HUES48 (cell line): ENCODE results near the gene SDHAF2.
"Not testable (repeated sequence)": the region's sequence is repeated elsewhere in the genome, so short reads cannot be mapped to it uniquely, and the experiment has no call there.

ENCODE experiments used
- H3K27ac ChIP-seq: one replicate; pipeline ENCODE4 v1.7.0; 2013; ENCODE audit warnings: low read depth, low read length, inconsistent platforms
- H3K27me3 ChIP-seq: 2 replicates; pipeline ENCODE4 v1.6.1; 2013; ENCODE audit warnings: mild to moderate bottlenecking, low read length; ENCODE audit not compliant: control insufficient read depth, insufficient read depth
- H3K36me3 ChIP-seq: 2 replicates; pipeline ENCODE4 v1.6.1; 2013; ENCODE audit warnings: low read length; ENCODE audit not compliant: control insufficient read depth, insufficient read depth
- H3K4me1 ChIP-seq: 2 replicates; pipeline ENCODE4 v1.6.1; 2013; ENCODE audit warnings: mild to moderate bottlenecking, low read length; ENCODE audit not compliant: control insufficient read depth, insufficient read depth
- H3K4me3 ChIP-seq: 2 replicates; pipeline ENCODE4 v1.5.1; 2013; ENCODE audit warnings: mild to moderate bottlenecking, low read depth, low read length
- H3K9ac ChIP-seq: 2 replicates; pipeline ENCODE4 v1.6.1; 2013; ENCODE audit warnings: mild to moderate bottlenecking, low read depth, low read length, moderate library complexity
- H3K9me3 ChIP-seq: 2 replicates; pipeline ENCODE4 v1.6.1; 2013; ENCODE audit warnings: low read length; ENCODE audit not compliant: control insufficient read depth, insufficient read depth

SDHAF2 gene

DNA sequence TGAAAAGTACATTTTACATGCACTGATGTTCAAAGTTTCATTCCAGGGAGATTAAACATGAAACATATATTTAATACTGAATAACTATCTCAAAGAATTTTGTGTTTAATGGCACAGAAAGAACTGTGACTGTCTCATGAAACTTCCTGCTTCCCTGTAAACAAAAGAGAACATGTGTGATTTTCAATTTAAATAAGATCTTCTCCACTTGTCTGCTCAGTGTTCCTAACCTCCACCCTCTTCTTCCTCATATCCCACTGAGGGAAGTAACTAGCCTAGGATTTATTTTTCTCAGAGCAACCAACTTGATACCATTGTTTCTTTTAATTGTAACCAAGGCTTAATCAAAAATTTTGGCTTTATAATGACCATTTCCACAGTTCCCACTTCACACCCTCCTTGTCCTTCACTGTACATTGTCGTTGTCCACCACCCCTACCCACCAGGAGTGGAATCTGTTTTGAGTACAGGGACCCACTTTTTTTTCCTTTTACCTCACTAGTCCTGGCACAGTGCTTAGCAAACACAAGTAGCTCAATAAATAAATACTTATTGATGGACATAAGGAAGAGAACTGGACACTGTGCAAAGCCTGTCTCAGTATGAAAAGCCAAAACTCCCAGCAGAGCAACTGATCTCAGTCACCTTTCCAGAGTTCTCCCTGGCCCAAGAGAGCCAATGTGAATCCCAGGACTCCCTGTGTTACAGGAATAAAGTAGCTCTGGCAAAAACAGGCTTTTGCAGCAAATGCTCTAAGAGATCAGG lies 4.4 kb upstream of the SDHAF2 start:
- Histone ChIP-seq H3K9ac (no peak overlapping the region), H3K36me3 (peaks cover 82% of the 10 kb centered on the region), H3K27me3 (no peaks in the 10 kb centered on the region), H3K9me3 (no peaks in the 10 kb centered on the region), H3K4me1 (0 out of 2 replicates have a peak, but pooled peaks cover 4% of the 10 kb centered on the region), H3K4me3 (no peak overlapping the region), H3K27ac (no peak overlapping the region)

DNA sequence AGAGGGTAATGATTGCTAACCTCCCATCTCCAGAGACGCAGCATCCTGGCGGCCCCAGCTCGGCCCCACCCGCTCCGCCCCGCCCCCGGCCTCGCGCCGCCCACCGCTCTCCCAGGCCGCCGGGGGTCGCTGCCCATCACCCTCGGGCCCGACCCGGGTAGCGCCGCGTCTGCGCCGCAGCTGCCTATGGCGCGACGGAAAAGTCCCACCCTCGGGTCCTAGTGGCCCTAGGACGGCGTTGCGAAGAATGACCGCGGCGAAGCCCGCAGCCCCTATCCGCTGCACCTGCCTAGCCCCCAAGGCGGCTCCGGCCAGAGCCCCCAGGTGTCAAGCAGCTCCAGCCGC lies 606 bp upstream of the SDHAF2 start:
- Histone ChIP-seq H3K4me3 (peak overlapping the region; percentile 98), H3K9me3 (no peaks in the 10 kb centered on the region), H3K27ac (peak overlapping the region; percentile 99), H3K27me3 (no peaks in the 10 kb centered on the region), H3K36me3 (peaks cover 61% of the 10 kb centered on the region), H3K4me1 (0 out of 2 replicates have a peak, but pooled peaks cover 4% of the 10 kb centered on the region), H3K9ac (peak overlapping the region; percentile 96)

DNA sequence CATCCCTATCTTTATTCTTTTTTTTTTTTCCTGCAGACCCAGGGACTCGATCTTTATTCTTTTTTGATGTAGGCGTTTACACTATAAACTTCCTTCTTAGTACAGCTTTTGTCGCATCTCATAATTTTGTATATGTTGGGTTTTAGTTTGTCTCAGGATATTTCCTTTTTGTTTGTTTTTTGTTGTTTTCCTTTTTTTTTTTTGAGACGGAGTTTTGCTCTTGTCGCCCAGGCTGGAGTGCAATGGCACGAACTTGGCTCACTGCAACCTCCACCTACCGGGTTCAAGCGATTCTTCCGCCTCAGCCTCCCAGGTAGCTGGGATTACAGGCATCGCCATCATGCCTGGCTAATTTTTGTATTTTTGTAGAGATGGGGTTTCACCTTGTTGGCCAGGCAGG lies 915 bp downstream of the SDHAF2 start:
- Histone ChIP-seq H3K4me3 (peak overlapping the region; percentile 98), H3K36me3 (peaks cover 48% of the 10 kb centered on the region)
- not testable (repeated sequence) for H3K27ac ChIP-seq

DNA sequence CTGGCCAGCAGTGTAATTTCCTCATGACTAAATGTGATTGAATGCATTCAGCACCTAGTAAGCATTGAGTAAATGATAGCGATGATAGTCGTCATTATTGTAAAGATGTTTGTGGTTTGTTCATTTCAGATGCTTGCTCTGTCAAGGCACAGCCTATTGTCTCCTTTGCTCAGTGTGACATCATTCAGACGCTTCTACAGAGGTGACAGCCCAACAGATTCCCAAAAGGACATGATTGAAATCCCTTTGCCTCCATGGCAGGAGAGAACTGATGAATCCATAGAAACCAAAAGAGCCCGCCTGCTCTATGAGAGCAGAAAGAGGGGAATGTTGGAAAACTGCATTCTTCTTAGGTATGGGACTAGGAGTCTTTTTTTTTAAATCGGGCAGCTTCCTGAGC lies 7.6 kb downstream of the SDHAF2 start:
- H3K9ac ChIP-seq: no peak overlapping the region
- H3K27ac ChIP-seq: no peak overlapping the region
- no peaks in the 10 kb centered on the region for H3K27me3 ChIP-seq
- H3K36me3 ChIP-seq: peaks cover 63% of the 10 kb centered on the region
- no peak overlapping the region for H3K4me3 ChIP-seq
- no peaks in the 10 kb centered on the region for H3K9me3 ChIP-seq
- no peaks in the 10 kb centered on the region for H3K4me1 ChIP-seq

More for the DNA sequence above, 915 bp downstream of the SDHAF2 start:
- H3K9me3 ChIP-seq, H3K27me3 ChIP-seq, H3K4me1 ChIP-seq: not testable (repeated sequence)
- H3K9ac ChIP-seq: peak overlapping the region; percentile 96; the same call in 1 of the 2 replicates

DNA sequence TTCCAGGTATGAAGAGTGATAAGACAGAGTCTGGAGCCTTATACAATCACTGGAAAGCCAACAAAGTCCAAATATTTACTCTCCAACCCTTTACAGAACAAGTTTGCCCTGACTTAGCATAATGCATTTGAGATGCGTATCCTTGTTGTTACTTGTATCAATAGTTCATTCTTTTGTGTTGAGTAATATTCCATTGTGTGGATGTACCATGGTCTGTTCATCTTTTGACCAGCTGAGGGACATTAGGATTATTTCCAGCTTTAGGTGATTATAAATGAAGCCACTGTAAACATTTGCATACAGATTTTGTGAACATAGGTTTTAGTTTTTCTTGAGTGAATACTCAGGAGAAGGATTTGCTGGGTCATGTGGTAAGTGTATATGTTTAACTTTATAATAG lies 9.7 kb downstream of the SDHAF2 start:
- Histone ChIP-seq H3K4me3 (no peak overlapping the region), H3K27me3 (no peaks in the 10 kb centered on the region), H3K9me3 (no peaks in the 10 kb centered on the region), H3K27ac (no peak overlapping the region), H3K9ac (no peak overlapping the region), H3K36me3 (peaks cover 72% of the 10 kb centered on the region), H3K4me1 (no peaks in the 10 kb centered on the region)

DNA sequence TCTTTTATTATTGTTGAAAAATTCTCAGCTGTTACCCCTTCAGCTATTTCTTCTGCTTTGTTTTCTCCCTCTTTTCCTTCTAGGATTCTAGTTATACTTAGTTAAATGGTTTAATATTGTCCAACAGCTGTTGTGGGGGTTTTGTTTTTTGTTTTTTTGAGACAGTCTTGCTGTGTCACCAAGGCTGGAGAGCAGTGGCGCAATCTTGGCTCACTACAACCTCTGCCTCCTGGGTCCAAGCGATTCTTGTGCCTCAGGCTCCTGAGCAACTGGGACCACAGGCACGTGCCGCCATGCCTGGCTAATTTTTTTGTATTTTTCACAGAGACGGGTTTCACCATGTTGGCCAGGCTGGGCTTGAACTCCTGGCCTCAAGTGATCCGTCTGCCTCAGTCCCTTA lies 12.7 kb downstream of the SDHAF2 start:
- Histone ChIP-seq H3K9me3 (no peaks in the 10 kb centered on the region), H3K4me3 (no peak overlapping the region), H3K27me3 (no peaks in the 10 kb centered on the region), H3K36me3 (peaks cover 84% of the 10 kb centered on the region), H3K27ac (no peak overlapping the region), H3K4me1 (peaks cover 8% of the 10 kb centered on the region), H3K9ac (no peak overlapping the region)

DNA sequence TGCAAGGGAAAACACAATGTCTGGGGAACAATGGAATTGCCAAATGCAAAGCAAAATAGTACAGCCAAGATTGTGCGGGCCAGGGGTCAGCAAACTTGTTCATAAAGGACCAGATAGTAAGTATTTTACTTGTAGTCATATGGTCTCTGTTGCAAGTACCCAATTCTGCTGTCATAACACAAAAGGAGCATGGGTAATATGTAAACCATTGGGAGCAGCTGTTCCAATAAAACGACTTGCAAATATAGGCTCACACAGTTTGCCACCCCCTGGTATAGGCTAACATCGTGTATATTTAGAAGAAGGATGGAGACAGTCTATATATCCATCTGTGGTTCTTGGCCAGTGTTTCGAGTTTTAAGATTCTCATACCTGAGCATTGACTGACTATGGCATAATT lies 15.6 kb downstream of the SDHAF2 start:
- no peaks in the 10 kb centered on the region for H3K9me3 ChIP-seq
- no peak overlapping the region for H3K9ac ChIP-seq
- H3K4me1 ChIP-seq: peaks cover 8% of the 10 kb centered on the region
- no peak overlapping the region for H3K4me3 ChIP-seq
- H3K27me3 ChIP-seq: no peaks in the 10 kb centered on the region
- H3K27ac ChIP-seq: peak overlapping the region; percentile 87
- peaks cover 76% of the 10 kb centered on the region for H3K36me3 ChIP-seq

GRCh38 chr11:61446211-61446651 lies 16.3 kb downstream of the SDHAF2 start:
- Histone ChIP-seq H3K9me3 (no peaks in the 10 kb centered on the region), H3K4me3 (no peak overlapping the region), H3K36me3 (peaks cover 69% of the 10 kb centered on the region), H3K9ac (no peak overlapping the region), H3K4me1 (peaks cover 8% of the 10 kb centered on the region), H3K27me3 (no peaks in the 10 kb centered on the region), H3K27ac (peak overlapping the region; percentile 87)

GRCh38 chr11:61447601-61448551 lies 18.0 kb downstream of the SDHAF2 start:
- Histone ChIP-seq H3K9ac (no peak overlapping the region), H3K36me3 (peaks cover 65% of the 10 kb centered on the region)

GRCh38 chr11:61448552-61448927 lies 18.6 kb downstream of the SDHAF2 start:
- Histone ChIP-seq H3K4me1 (peaks cover 8% of the 10 kb centered on the region), H3K9me3 (no peaks in the 10 kb centered on the region), H3K9ac (no peak overlapping the region), H3K27me3 (no peaks in the 10 kb centered on the region), H3K4me3 (no peak overlapping the region), H3K27ac (no peak overlapping the region), H3K36me3 (peaks cover 58% of the 10 kb centered on the region)

More at GRCh38 chr11:61447601-61448551, 18.0 kb downstream of the SDHAF2 start:
- H3K27ac ChIP-seq: no peak overlapping the region
- H3K9me3 ChIP-seq: no peaks in the 10 kb centered on the region
- H3K4me1 ChIP-seq: peaks cover 8% of the 10 kb centered on the region
- no peaks in the 10 kb centered on the region for H3K27me3 ChIP-seq
- H3K4me3 ChIP-seq: no peak overlapping the region

DNA sequence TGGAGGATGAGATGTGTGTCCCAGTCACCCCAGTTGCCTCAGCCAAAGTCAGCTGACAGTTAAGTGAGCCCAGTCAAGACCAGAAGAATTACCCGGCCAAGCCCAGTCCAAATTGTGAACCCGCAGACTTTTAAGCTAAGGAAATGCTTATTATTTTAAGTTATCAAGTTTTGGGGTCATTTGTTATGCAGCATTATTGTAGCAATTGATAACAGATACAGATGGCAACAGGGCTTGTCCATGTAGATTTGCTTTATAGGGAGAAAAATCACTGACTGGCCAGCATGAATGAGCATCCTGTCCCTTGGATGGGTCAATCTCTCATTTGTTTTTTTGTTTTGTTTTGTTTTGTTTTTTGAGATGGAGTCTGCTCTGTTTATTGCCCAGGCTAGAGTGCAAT lies 22.9 kb downstream of the SDHAF2 start:
- Histone ChIP-seq H3K27ac (no peak overlapping the region), H3K4me3 (no peak overlapping the region), H3K27me3 (no peaks in the 10 kb centered on the region), H3K4me1 (no peaks in the 10 kb centered on the region), H3K36me3 (peaks cover 25% of the 10 kb centered on the region), H3K9me3 (no peaks in the 10 kb centered on the region), H3K9ac (no peak overlapping the region)
